ENCODE measurements around the gene PSMB1. TPM values are rescaled to one million over a fixed set of nuclear protein-coding genes. Genes with fewer than 3 reads are reported as not detected.

The PSMB1 gene
- total and polyA plus RNA-seq, 9 of the 15 experiments (the other 6 are each of a cell fraction or from before 2014, with no cell fraction given): 447 to 2,953 (median 884) TPM

DNA sequence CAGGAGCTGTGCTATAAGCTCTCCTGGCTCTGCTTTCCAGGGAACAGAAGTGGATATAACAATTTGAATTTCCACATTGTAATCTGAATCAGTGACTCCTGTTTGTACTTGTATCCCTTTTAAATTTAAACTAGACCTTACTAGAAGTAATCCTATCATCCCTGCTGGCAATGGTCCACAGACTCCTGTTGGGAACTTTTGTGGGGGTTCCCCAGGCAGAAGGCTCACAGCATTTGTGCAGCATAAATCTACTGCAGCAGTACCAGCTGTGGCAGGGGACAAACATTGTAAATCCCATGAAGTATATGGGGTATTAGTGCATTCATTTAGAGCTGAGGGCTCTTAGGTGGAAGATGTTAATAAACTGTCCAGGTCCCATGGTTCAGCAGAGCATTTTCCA is 43.3 kb upstream of the PSMB1 start (continued):
- TF ChIP-seq, protein P1, sequence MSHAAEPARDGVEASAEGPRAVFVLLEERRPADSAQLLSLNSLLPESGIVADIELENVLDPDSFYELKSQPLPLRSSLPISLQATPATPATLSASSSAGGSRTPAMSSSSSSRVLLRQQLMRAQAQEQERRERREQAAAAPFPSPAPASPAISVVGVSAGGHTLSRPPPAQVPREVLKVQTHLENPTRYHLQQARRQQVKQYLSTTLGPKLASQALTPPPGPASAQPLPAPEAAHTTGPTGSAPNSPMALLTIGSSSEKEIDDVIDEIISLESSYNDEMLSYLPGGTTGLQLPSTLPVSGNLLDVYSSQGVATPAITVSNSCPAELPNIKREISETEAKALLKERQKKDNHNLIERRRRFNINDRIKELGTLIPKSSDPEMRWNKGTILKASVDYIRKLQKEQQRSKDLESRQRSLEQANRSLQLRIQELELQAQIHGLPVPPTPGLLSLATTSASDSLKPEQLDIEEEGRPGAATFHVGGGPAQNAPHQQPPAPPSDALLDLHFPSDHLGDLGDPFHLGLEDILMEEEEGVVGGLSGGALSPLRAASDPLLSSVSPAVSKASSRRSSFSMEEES (CRISPR knock-in tag; IDR thresholded peaks at IDR 0.05): no peak
- TF ChIP-seq FUS (optimal IDR thresholded peaks at IDR 0.05; ENCODE audit: low read depth, low read length): no peak
- TF ChIP-seq XRCC3 (IDR thresholded peaks at IDR 0.05): no peak
- TF ChIP-seq, protein P2, sequence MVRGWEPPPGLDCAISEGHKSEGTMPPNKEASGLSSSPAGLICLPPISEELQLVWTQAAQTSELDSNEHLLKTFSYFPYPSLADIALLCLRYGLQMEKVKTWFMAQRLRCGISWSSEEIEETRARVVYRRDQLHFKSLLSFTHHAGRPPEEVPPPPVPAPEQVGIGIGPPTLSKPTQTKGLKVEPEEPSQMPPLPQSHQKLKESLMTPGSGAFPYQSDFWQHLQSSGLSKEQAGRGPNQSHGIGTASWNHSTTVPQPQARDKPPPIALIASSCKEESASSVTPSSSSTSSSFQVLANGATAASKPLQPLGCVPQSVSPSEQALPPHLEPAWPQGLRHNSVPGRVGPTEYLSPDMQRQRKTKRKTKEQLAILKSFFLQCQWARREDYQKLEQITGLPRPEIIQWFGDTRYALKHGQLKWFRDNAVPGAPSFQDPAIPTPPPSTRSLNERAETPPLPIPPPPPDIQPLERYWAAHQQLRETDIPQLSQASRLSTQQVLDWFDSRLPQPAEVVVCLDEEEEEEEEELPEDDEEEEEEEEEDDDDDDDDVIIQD (CRISPR knock-in tag; IDR thresholded peaks at IDR 0.05): no peak

DNA sequence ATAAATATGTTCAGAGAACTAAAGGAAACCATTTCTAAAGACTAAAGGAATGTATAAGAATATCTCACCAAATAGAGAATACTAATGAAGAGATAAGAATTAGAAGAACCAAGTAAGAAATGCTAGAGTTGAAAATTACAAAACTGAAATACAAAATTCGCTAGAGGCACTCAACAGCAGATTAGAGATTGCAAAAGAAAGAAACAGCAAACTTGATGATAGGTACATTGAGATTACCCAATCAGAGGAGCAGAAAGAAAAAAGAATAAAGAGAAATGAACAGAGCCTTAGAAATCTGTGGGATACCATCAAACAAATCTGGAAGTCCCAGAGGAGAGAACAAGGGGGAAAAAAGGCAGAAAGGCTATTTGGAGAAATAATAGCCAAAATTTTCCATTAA is 37.6 kb upstream of the PSMB1 start:
- no peak for FAIRE-seq
- no peak for TF ChIP-seq CEBPG (CRISPR knock-in tag; IDR thresholded peaks at IDR 0.05)
- 0 out of 4 replicates have a peak, but pooled peaks of 1 of the 2 experiments have one; percentile 48 for TF ChIP-seq CEBPG (tag; conservative IDR thresholded peaks at IDR 0.05 in 1 of 2, IDR thresholded peaks at IDR 0.05 in 1 of 2)
- no peak for TF ChIP-seq DACH1 (IDR thresholded peaks at IDR 0.05; ENCODE audit: partially characterized antibody)
- no peak for TF ChIP-seq ZNF408 (CRISPR knock-in tag; IDR thresholded peaks at IDR 0.05; ENCODE audit: low read depth)
- no peak for TF ChIP-seq SMAD2 (IDR thresholded peaks at IDR 0.05; ENCODE audit: low read depth, low read length)
- TF ChIP-seq MCM3 (IDR thresholded peaks at IDR 0.05): no peak
- TF ChIP-seq CEBPB (tag; IDR thresholded peaks at IDR 0.05): peak; percentile 73
- TF ChIP-seq, protein P3, sequence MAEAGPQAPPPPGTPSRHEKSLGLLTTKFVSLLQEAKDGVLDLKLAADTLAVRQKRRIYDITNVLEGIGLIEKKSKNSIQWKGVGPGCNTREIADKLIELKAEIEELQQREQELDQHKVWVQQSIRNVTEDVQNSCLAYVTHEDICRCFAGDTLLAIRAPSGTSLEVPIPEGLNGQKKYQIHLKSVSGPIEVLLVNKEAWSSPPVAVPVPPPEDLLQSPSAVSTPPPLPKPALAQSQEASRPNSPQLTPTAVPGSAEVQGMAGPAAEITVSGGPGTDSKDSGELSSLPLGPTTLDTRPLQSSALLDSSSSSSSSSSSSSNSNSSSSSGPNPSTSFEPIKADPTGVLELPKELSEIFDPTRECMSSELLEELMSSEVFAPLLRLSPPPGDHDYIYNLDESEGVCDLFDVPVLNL (CRISPR knock-in tag; IDR thresholded peaks at IDR 0.05; ENCODE audit: low read depth): no peak
- TF ChIP-seq, protein P4, sequence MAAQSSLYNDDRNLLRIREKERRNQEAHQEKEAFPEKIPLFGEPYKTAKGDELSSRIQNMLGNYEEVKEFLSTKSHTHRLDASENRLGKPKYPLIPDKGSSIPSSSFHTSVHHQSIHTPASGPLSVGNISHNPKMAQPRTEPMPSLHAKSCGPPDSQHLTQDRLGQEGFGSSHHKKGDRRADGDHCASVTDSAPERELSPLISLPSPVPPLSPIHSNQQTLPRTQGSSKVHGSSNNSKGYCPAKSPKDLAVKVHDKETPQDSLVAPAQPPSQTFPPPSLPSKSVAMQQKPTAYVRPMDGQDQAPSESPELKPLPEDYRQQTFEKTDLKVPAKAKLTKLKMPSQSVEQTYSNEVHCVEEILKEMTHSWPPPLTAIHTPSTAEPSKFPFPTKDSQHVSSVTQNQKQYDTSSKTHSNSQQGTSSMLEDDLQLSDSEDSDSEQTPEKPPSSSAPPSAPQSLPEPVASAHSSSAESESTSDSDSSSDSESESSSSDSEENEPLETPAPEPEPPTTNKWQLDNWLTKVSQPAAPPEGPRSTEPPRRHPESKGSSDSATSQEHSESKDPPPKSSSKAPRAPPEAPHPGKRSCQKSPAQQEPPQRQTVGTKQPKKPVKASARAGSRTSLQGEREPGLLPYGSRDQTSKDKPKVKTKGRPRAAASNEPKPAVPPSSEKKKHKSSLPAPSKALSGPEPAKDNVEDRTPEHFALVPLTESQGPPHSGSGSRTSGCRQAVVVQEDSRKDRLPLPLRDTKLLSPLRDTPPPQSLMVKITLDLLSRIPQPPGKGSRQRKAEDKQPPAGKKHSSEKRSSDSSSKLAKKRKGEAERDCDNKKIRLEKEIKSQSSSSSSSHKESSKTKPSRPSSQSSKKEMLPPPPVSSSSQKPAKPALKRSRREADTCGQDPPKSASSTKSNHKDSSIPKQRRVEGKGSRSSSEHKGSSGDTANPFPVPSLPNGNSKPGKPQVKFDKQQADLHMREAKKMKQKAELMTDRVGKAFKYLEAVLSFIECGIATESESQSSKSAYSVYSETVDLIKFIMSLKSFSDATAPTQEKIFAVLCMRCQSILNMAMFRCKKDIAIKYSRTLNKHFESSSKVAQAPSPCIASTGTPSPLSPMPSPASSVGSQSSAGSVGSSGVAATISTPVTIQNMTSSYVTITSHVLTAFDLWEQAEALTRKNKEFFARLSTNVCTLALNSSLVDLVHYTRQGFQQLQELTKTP (IDR thresholded peaks at IDR 0.05; ENCODE audit: low read depth in 1 of 2, partially characterized antibody in 2 of 2): no peak
- no peak for TF ChIP-seq EGR1 (conservative IDR thresholded peaks at IDR 0.05)

More for the DNA sequence above, 37.6 kb upstream of the PSMB1 start:
- WGBS (ENCODE audit: insufficient coverage, low coverage, missing lambda C conversion rate): 0% methylated on average over 1 of the region's 1 CpG
- Histone ChIP-seq H3K27ac (ENCODE audit: extremely low read depth, low read depth, low read length) (no peak overlapping the region), H3K36me3 (ENCODE audit: control insufficient read depth, insufficient read depth, low read length) (no peaks in the 10 kb centered on the region; the same call in 2 of the 3 replicates), H3K27me3 (ENCODE audit: control insufficient read depth in 2 of 2, insufficient read depth in 2 of 2, low read length in 2 of 2) (no peaks in the 10 kb centered on the region), H3K9me1 (ENCODE audit: control insufficient read depth, insufficient read depth, low read length) (no peaks in the 10 kb centered on the region), H3K9me3 (replicated peaks; ENCODE audit: control insufficient read depth, insufficient read depth, low read depth, low read length) (peaks cover 14% of the 10 kb centered on the region), H3K4me2 (ENCODE audit: insufficient read depth, low read length) (no peak overlapping the region), H3K4me3 (no peak overlapping the region), H4K20me1 (replicated peaks; ENCODE audit: control insufficient read depth, insufficient read depth, low read length) (no peaks in the 10 kb centered on the region), H3K9ac (ENCODE audit: insufficient read depth in 1 of 2, low read depth in 2 of 2, low read length in 2 of 2) (no peak overlapping the region), H3K79me2 (ENCODE audit: control insufficient read depth, insufficient read depth, low read length) (0 out of 3 replicates have a peak, but pooled peaks cover 5% of the 10 kb centered on the region), H2AFZ (ENCODE audit: low read depth, low read length) (no peak overlapping the region), H3K4me1 (replicated peaks in 1 of 2; ENCODE audit: control insufficient read depth in 2 of 2, insufficient read depth in 2 of 2, low read length in 2 of 2) (peaks cover 0 to 2% of the 10 kb centered on the region in 2 experiments; a peak in 3 of 5 replicates)
- intact Hi-C loops (cut with micrococcal nuclease): no loop called here
- in situ Hi-C loops (cut with MboI): no loop called here
- ChIA-PET CTCF (ENCODE audit: low intra/inter-chr PET ratio) (no interaction called here), POLR2A (no interaction called here)
- DNase-seq (ENCODE audit: extremely low read depth in 1 of 4, low spot score in 3 of 4) (no peak), ATAC-seq (no peak)
- BruUV-seq (replicated peaks): no TSS peak

Measured in K562 (cell line).